GM21423 (cell line): ENCODE data around the gene MAD1L1.
"Not testable (repeated sequence)": the region's sequence is repeated elsewhere in the genome, so short reads cannot be mapped to it uniquely, and the experiment has no call there.

Experiments used
- ATAC-seq: cut with Tn5 transposase; IDR thresholded peaks from one replicate; pipeline ENCODE4 v1.9.1; 2021; ENCODE audit warnings: mild to moderate bottlenecking, moderate library complexity; ENCODE audit not compliant: unreplicated experiment

The MAD1L1 gene

DNA sequence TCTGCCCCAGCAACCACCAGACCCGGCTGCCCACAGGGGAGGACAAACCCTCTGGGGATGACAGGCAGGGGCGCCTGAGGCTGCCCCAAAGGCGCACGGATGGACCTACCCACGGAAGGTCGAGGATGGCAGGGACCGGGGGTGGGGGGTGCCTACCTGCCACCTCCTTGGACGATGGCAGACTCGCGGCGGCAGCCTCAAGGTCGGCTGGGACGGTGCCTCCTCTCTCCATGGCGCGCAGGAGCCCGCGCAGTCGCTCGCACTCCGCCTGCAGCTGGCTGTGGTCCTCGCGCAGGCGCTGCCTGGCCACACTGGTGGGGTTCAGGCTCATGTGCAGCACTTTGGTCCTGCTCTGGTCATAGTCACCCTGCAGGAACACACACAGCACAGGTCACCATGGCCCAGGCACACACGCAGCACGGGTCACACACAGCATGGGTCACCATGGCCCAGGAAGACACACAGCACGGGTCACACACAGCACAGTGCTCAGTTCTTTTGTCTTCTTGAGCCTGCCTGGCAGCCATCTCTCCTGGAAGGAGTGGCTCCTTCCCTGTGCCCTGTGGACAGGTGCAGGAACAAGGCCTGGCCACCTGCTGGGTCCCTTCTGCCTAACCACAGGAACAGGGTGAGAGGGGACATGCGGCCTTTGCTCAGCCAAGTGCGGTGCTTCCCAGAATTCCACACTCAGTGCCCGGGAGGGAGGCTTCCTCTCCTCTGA, 296.1 kb downstream of the MAD1L1 start:
- ATAC-seq: no peak

DNA sequence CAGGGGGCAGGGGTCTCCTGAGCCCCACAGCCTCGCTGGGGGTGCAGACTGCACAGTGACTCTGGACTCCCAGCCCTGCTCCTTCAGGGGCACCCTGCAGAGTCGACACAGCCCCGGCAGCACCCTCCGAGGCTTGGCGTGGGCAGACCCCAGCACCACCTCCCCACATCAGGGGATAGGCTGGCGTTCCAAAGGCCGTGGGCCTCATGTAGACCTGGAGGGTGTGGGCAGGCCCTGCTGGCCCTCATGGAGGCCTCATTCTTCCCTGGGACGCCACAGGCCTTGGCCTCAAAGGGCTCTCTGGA, 296.8 kb downstream of the MAD1L1 start:
- ATAC-seq: no peak

DNA sequence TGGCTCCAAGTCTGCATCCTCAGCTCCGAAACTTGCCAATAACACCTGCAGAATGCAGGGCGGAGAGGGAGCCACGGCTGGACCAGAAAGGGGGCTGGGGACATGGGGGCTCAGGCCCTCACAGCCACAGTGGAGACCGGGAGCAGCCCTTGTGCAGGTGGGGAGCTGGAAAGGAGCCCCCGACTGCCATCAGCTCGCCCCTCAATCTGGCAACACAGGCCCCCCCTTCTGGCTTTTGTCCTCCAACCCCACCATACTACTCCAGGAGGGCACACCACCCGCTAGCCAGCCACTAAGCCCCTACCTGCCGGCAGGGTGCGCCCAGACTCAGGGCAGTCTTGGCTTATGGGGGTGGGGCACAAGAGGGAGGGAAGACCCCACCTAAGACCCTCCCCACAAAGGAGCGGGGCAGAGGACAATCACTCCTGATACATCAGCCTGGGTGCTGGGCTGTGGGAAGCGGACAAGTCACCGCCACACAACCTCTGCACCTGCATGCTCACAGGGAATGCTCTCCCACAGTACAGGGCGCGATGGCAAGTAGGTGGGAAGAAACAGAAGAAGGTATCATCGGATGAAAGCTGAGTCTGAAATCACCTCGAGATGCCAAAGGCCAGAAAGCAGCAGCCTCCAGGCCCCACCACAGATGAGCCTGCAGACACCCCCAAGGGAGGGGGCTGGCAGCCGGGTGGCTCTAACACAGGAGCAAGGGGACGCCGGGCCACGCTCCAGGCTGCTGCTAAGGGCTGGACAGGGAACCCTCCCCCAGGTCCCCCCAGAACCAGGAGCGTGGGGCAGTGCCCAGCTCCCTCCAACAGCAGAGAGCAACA, 297.4 kb downstream of the MAD1L1 start:
- ATAC-seq: no peak

DNA sequence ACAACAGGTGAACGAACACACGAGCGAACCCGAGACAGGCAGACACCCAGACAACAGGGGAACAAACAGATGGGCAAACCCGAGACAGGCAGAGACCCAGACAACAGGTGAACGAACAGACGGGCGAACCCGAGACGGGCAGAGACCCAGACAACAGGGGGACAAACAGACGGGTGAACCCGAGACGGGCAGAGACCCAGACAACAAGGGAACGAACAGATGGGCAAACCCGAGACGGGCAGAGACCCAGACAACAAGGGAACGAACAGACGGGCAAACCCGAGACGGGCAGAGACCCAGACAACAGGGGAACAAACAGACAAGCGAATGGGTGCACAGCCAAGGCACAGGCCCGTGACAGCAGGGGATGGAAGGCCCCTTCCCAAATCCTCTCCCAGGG, 298.0 kb downstream of the MAD1L1 start:
- ATAC-seq: no peak

DNA sequence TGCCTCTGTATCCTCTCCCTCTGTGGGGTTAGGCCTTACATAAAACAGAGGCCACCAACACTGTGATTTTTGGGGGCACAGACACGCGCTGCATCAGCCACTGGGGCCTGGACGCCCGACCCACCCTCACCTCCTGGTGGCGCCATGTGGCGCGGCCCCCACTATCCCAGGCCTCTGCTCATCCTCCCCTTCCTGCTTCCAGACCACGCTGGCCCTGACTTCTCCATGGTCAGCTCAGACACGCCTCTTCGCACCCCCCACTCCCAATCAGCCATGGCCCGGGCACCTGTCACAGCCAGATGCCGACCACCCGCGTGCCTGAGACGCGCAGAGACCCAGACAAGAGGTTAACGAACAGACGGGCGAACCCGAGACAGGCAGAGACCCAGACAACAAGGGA, 298.7 kb downstream of the MAD1L1 start:
- no peak for ATAC-seq

DNA sequence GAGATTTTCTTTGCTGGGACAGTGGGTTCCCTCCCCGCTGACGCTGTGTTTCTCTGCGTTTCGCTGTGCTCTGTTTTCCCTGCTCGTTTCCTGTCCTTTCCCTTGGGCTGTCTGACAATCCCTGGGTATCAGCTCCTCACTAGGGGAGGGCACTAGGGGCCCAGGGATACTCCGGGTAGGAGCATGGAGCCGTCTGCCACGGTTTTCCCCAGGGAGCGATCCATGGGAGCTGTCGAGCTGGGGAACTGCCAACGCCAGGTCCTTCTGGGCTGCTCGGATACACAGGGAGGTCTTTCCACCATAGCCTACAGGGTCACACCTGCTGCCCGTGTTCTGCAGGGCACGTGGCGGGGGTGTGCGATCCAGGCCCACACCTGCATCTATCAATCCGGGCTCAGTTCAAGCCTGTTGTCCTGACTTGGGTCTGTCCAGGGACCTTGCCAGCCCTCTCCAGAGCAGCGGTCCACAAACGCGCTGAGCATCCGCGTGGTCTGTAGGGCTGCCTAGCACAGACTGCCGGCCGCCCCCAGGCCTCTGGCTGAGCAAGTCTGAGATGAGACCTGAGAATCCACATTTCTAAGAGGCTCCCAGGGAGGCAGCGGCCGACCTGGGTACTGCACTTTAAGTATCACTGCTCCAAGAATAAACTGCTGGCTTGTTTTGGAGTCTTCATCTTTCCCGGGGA, 299.5 kb downstream of the MAD1L1 start:
- no peak for ATAC-seq

DNA sequence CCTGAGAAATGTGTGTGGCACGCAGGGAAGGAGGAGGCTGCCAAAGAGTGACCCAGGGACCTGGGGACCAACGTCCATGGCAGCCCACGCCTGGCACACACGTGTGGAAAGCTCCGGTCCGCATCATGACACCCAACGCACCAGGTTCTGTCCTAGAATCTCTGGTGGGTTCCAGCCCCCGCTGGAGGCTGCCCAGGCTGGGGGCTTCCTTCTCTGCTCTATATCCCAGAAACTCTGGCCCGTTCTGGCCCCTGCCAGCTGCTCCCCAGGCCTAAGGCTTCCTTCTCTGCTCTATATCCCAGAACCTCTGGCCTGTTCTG, 300.8 kb downstream of the MAD1L1 start:
- no peak for ATAC-seq

DNA sequence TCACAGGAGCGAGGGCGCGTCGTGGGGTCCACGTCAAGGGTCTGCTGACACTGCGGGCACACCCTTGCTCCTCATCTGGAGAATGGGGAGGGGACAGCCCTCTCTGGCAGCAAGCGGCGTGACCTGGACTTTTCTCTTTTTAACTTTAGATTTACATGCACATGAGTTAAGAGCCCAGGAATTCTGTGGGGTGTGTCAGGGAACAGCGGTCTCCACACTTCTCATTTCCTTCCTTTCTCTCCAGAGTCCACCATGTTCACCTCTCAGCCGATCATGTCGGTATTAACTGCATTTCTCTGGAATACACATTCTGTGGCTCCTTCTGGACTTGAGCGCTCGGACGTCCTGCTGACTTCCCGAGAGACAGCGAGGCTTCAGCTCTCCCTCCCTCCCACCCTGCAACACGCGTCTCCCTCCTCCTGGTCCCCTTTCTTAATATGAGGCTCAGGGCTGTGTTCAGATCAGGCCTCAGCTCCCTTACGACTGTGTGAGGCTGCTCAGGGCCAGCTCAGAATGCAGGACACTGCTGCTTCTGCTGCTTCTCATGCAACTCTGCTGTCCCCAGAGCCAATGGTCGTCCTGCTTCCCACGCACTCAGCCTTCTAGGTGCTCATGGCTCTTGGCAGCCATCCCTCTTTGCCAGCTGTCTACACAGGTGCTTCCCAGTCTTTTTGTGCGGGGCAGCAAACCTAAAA, 301.3 kb downstream of the MAD1L1 start:
- no peak for ATAC-seq

DNA sequence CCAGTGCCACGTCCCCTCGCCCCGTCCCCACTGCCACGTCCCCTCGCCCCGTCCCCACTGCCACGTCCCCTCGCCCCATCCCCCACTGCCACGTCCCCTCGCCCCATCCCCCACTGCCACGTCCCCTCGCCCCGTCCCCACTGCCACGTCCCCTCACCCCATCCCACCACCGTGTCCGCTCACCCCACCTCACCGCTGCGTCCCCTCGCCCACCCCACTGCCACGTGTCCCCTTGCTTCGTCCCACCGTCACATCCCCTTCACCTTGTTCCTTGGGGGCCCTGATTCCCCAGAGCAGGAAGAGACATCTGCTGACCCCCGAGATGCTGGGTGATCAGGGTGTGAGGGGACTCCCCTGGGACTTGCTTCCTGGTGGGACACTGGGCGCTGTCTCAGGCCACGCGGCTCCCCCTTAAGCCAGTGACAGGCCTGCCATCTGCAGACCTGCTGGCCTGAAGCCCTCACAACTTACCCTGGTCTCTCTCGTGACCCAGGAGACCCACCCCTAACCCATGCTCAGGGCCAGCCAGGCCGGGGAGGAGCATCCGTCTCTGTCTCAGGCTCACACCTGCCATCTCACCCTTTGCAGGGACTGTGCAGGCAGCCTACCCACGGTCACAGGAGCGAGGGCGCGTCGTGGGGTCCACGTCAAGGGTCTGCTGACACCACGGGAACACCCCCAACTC, 302.2 kb downstream of the MAD1L1 start:
- no peak for ATAC-seq

DNA sequence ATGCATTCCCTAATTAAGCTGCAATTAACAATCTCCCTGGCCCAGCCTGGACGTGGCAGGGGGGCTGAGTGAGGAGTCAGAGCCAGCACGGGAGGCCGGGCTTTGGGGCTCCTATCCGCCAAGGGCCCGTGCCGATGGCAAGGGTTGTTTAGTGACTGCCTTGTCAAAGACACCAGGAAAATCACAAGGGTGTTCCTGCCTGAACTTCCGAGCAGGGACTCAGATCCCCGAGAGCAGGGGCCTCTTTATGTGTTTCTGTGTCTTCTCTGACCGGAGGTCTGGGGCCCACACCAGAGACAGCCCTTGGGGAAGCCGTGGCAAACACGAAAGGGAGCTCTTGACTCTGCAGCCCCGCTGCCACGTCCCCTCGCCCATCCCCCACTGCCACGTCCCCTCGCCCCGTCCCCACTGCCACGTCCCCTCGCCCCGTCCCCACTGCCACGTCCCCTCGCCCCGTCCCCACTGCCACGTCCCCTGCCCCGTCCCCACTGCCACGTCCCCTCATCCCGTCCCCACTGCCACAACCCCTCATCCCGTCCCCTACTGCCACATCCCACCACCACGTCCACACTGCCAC, 303.3 kb downstream of the MAD1L1 start:
- not testable (repeated sequence) for ATAC-seq

DNA sequence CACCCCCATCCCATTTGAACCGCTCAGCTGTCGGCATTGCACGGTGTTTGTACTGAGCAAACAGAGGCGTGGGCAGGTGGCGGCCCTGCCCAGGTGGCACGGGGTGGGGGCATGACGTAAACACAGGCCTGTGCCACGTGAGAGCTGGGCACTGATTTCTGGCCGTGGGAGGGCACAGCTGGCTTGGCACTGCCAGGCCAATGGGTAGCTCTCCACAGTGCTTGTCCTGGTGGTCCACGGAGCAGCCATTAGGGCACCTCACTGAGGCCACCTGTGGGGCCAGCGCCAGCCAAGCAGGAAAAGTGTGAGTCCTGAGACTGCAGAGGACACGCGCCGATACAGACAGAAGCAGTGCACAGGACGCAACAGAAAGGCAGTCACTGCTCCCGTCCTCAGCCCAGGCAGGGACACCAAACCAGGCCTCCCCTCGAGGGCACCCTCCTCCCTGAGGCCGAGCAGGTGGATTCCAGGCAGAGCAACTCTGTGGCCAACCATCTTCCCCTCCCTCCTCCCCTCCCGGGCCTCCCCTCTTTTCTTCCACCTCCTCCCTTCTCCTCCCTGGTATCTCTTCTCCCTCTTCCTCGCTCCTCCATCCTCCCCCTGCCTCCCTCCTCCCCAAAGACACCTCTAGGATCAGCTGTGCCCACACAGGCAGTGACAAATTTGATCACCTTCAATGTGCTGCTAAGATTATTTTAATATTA, 303.9 kb downstream of the MAD1L1 start:
- ATAC-seq: no peak

DNA sequence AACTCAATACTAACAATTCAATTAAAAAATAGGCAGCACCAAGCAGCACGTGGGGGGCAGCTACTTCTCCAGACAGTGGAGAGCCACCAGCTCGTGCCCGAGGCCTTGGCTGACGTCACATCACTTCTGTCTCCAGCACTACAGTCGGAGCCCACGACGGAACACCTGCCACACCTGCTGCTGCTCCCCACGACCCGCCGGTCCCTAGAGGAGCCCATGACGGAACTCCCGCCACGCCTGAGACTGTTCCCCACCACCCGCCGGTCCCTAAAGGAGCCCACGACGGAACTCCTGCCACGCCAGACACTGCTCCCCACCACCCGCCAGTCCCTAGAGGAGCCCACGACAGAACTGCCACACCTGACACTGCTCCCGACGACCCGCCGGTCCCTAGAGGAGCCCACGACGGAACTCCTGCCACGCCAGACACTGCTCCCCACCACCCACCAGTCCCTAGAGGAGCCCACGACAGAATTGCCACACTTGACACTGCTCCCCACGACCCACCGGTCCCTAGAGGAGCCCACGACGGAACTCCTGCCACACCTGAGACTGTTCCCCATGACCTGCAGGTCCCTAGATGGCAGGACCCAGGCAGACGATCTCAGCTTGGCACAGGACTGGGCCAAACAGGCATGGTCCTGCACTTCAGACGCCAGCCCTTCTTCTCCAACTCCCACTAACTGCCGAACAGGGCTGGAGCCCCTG, 304.7 kb downstream of the MAD1L1 start:
- ATAC-seq: no peak

DNA sequence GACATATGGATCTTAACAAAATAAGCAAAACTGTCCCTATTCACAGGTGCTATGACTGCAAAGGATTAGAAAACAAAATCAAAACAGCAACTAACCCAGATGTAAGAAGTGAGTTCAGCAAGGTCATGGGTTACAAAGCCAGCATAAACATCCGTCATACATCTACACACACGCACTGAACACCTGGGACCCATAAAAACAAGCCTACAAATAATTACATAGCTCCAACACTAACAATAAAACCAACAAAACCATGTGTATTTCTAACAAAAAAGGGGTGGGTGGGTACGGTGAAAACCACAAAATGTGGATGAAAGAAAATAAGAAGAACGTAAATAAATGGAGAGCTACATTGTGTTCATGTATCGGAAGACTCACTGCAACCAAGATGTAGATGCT, 305.8 kb downstream of the MAD1L1 start:
- no peak for ATAC-seq

DNA sequence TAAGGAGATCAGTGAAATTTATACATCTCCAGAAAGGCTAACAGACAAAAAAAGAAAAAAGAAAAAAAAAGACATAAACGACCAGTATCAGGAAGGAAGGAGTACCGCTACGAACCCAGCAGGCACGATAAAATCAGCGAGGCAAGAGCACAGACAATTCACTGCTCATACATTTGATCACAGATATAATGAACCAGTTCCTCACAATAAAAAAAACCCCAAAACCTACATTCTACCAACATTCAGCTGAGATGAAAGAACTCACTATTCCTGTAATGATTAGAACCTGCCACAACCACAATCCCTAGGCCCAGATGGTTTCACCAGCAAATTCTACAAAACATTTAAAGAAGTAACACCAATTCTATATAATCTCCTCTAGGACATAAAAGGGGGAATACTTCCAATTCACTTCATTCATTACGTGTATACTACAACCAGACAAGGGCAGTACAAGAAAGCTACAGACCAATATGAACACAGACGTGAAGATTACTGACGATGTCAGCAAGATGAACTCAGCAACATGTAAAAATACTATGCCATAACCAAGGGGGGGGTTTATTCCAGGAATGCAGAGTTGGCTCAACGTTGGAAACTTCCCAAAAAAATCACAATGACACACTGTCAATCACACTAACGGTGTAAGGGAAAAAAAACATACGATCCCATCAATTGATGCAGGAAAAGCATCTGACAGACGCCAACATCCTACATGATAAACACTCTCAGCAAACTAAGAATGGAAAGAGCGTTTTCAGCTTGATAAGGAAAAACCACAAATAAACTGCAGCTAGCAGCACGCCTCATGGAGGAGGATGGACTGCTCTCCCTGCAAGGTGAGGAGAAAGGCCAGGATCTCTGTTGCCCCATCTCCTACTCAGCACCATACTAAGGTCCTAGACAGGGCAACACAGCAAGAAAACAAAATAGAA, 306.5 kb downstream of the MAD1L1 start:
- ATAC-seq: no peak

DNA sequence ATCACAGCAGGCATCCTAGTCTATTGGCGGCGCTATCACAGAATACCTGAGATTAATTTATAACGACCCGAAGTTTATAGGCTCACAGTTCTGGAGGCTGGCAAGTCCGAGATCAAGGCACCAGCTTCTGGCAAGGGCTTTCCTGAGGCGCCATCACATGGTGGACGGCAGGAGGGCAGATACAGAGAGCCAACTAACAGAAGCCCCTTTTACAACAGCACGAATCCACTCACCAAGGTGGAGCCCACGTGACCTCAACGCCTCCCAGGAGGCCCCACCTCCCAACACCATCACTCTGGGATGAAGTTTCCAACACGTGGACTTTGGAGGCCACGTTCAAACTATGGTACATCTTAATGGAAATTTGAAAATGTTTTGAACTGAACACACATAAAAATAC, 307.4 kb downstream of the MAD1L1 start:
- no peak for ATAC-seq

DNA sequence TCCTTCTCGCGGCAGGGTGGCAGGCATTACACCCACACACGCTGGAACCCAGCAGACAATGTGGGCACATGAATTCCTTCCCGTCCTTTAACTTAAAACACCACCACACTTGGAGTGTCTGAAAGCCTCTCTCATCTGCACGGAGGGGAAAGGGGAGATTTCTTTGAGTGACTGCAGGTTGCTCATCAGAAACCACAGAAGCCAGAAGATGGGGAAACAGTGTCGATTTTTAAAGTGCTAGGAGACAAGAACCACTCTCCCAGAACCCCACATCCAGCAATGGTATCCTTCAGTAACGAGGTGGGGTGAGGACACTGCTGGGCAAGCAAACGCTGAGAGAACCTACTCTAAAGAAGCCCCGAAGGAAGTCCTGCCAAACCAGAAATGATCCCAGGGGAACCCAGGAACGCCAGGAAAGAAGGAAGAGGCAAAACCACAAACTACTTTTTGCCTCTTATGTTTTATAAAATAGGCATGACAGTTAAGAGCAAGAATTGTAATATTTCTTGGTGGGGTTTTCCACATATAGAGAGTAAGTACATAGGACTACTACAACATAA, 308.4 kb downstream of the MAD1L1 start:
- no peak for ATAC-seq

DNA sequence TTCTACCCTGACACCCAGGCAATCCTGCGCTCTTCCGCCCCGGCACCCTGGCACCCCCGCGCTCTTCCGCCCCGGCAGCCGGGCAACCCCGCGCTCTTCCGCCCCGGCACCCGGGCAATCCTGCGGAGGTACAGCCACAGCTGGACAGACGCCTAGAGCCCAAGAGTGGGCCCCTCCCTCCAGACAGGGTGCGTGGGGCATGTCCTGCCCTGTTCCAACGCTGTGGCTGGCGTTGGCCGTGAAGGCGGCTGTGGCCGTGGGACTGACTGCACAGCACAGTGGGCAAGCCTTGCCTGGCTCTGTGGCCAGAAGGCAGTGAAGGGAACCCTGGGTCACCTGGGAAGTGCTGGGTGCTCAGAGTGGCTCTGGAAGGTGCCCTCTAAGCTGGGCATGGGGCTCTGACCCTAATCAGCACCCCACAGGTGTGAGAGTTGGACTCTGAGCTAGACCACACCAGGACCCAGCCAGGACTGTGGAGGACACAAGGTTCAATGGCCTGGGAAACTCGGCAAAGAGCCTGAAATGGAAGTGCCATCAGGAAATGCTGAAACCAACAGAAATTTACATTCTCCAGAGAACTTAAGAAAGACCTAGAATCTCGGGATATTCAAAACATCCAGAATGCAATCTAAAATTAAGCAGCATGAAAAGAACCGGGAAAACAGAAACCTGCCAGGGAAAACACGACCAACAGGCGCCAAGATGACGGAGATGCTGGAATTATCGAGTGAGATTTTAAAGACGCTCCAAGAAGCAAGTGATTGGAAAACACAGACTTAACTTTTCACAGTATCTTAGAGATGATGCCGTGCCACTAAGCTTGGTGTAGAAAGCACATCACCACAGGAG, 309.1 kb downstream of the MAD1L1 start:
- no peak for ATAC-seq
